HepG2 (cell line): ENCODE data around the gene AGPAT2. TPM values are rescaled to one million over a fixed set of nuclear protein-coding genes. Genes with fewer than 3 reads are reported as not detected.

Experiments
- ATAC-seq: fragments of 200-7000 bp; cut with Tn5 transposase; 3 replicates; pipeline ENCODE4 v1.9.1; 2020; ENCODE audit warnings: mild to moderate bottlenecking, moderate library complexity
- BruUV-seq: library from RNA; stranded (reverse); fragments of 400-500 nt; replicated peaks from 2 replicates; lab custom pipeline; 2021; lab: Mats Ljungman, UMichigan
- CTCF ChIA-PET: fragments of 300-600 bp; formaldehyde crosslinking; extraction: SDS; loops from one replicate; lab custom pipeline; 2021; ENCODE audit warnings: low total read pairs, inconsistent platforms, low intra/inter-chr PET ratio; lab: Yijun Ruan, JAX
- POLR2A ChIA-PET: fragments of 350-600 bp; sonication (Branson Sonifier 250); formaldehyde crosslinking; loops from one replicate; lab custom pipeline; 2020; ENCODE audit warnings: antibody characterized with exemption, inconsistent platforms; lab: Yijun Ruan, JAX
- DNase-seq: peaks from one replicate; pipeline ENCODE4 v3.0.0-alpha.2; 2015; ENCODE audit warnings: low spot score
- FAIRE-seq: peaks from 3 replicates; lab custom pipeline; 2011; peaks lifted over from hg19 to GRCh38; lab: Jason Lieb, UNC
- H2AFZ ChIP-seq: one replicate; pipeline ENCODE4 v1.6.1; 2011; ENCODE audit warnings: low read length, inconsistent platforms
- H3K27ac ChIP-seq: fragments of 300-600 bp; 3 replicates; pipeline ENCODE4 v1.8.0; 2011; ENCODE audit warnings: mixed run types, mild to moderate bottlenecking, mixed read lengths, low read length, inconsistent platforms; ENCODE audit not compliant: insufficient read depth; ENCODE audit errors: extremely low read length
- H3K27me3 ChIP-seq, 2 experiments: fragments of 200-600 bp in 1 of 2; 2 replicates in 1 of 2; 3 replicates in 1 of 2; pipeline versions ENCODE4 v1.6.0 to v1.8.0; 2011; ENCODE audit warnings: low read length in 2 of 2, mild to moderate bottlenecking in 2 of 2, moderate library complexity in 2 of 2, inconsistent platforms in 1 of 2; ENCODE audit not compliant: insufficient read depth in 2 of 2, control insufficient read depth in 1 of 2
- H3K36me3 ChIP-seq, 2 experiments: fragments of 200-600 bp in 1 of 2; replicated peaks in 1 of 2; 2 replicates in 1 of 2; 3 replicates in 1 of 2; pipeline versions ENCODE4 v1.5.1 to v1.8.0; 2011; ENCODE audit warnings: low read length in 2 of 2, inconsistent platforms in 1 of 2; ENCODE audit not compliant: insufficient read depth in 2 of 2, control insufficient read depth in 1 of 2
- H3K4me1 ChIP-seq: 2 replicates; pipeline ENCODE4 v1.5.1; 2012; ENCODE audit warnings: low read length, inconsistent platforms; ENCODE audit not compliant: insufficient read depth
- H3K4me2 ChIP-seq: 2 replicates; pipeline ENCODE4 v1.6.0; 2011; ENCODE audit warnings: low read depth, low read length, inconsistent platforms
- H3K4me3 ChIP-seq, 3 experiments: fragments of 200-600 bp in 1 of 3; sonication (generic), shearing (Covaris generic) in 1 of 3; replicated peaks in 1 of 3; 2 replicates each; pipeline ENCODE4 v1.5.1; 2011 to 2016; ENCODE audit warnings: low read length in 3 of 3, inconsistent platforms in 2 of 3, low read depth in 2 of 3, mild to moderate bottlenecking in 2 of 3, control low read depth in 1 of 3, mixed read lengths in 1 of 3; ENCODE audit not compliant: insufficient read depth in 1 of 3
- H3K79me2 ChIP-seq: one replicate; pipeline ENCODE4 v1.6.1; 2011; ENCODE audit warnings: low read length, inconsistent platforms; ENCODE audit not compliant: insufficient read depth
- H3K9ac ChIP-seq: 2 replicates; pipeline ENCODE4 v1.6.0; 2011; ENCODE audit warnings: mild to moderate bottlenecking, low read depth, low read length, inconsistent platforms; ENCODE audit not compliant: insufficient read depth
- H3K9me3 ChIP-seq: 2 replicates; pipeline ENCODE4 v1.5.1; 2012; ENCODE audit warnings: mild to moderate bottlenecking, low read length
- H4K20me1 ChIP-seq: 2 replicates; pipeline ENCODE4 v1.6.0; 2011; ENCODE audit warnings: inconsistent platforms, mild to moderate bottlenecking, low read length, moderate library complexity; ENCODE audit not compliant: insufficient read depth
- GABPB1 ChIP-seq: IDR thresholded peaks from 2 replicates; pipeline ENCODE4 v1.6.1; 2016; ENCODE audit warnings: mild to moderate bottlenecking, missing genetic modification reagents, moderate library complexity, missing compliant biosample characterization
- HNF4A ChIP-seq: sonication (generic); formaldehyde crosslinking; IDR thresholded peaks from 2 replicates; pipeline ENCODE4 v1.4.0; 2020; ENCODE audit warnings: missing genetic modification reagents
- NFYB ChIP-seq: sonication (generic); formaldehyde crosslinking; IDR thresholded peaks from 2 replicates; pipeline ENCODE4 v1.4.0; 2020; ENCODE audit warnings: missing genetic modification reagents
- NRL ChIP-seq: sonication (generic); formaldehyde crosslinking; IDR thresholded peaks from 2 replicates; pipeline ENCODE4 v1.5.0; 2020; ENCODE audit warnings: missing genetic modification reagents, mild to moderate bottlenecking, moderate library complexity, borderline replicate concordance
- RAD51 ChIP-seq: fragments of 450-650 bp; IDR thresholded peaks from 2 replicates; pipeline ENCODE4 v1.6.1; 2016; ENCODE audit warnings: borderline replicate concordance
- SRSF9 ChIP-seq: fragments of 200-400 bp; formaldehyde crosslinking; IDR thresholded peaks from 2 replicates; pipeline ENCODE4 v1.6.1; 2018; ENCODE audit warnings: borderline replicate concordance, mild to moderate bottlenecking, low read depth, low read length; ENCODE audit not compliant: insufficient read depth, poor library complexity, severe bottlenecking
- TGIF2 ChIP-seq: IDR thresholded peaks from 2 replicates; pipeline ENCODE4 v1.6.1; 2016; ENCODE audit warnings: control low read depth, missing compliant biosample characterization
- ZBTB44 ChIP-seq: sonication (generic); formaldehyde crosslinking; IDR thresholded peaks from 2 replicates; pipeline ENCODE4 v1.4.0; 2020; ENCODE audit warnings: missing genetic modification reagents
- ZFAT ChIP-seq: sonication (generic); formaldehyde crosslinking; conservative IDR thresholded peaks from 2 replicates; pipeline ENCODE4 v1.8.1; 2023; ENCODE audit warnings: missing genetic modification reagents, inconsistent platforms
- ZIK1 ChIP-seq: sonication (generic); formaldehyde crosslinking; IDR thresholded peaks from 2 replicates; pipeline ENCODE4 v1.5.0; 2020; ENCODE audit warnings: mild to moderate bottlenecking, low read depth, missing genetic modification reagents, borderline replicate concordance
- ZNF232 ChIP-seq: sonication (generic); formaldehyde crosslinking; IDR thresholded peaks from 2 replicates; pipeline ENCODE4 v1.4.0; 2020; ENCODE audit warnings: missing genetic modification reagents, borderline replicate concordance
- ZNF337 ChIP-seq: sonication (generic); formaldehyde crosslinking; IDR thresholded peaks from 2 replicates; pipeline ENCODE4 v1.5.1; 2020; ENCODE audit warnings: missing genetic modification reagents, low read depth, mild to moderate bottlenecking, borderline replicate concordance
- ZNF629 ChIP-seq: sonication (generic); formaldehyde crosslinking; conservative IDR thresholded peaks from 2 replicates; pipeline ENCODE4 v1.5.0; 2020; ENCODE audit warnings: missing genetic modification reagents
- ZSCAN22 ChIP-seq: sonication (generic); formaldehyde crosslinking; IDR thresholded peaks from 2 replicates; pipeline ENCODE4 v1.4.0; 2020; ENCODE audit warnings: mild to moderate bottlenecking, missing genetic modification reagents
- WGBS: methylation state at CpG from one replicate; pipeline ENCODE4 v1.1.6; 2017; ENCODE audit warnings: low lambda C conversion rate; 5-methylcytosine and 5-hydroxymethylcytosine counted together
- in situ Hi-C: cut with HindIII; loops from 2 replicates; pipeline ENCODE4 v1.10.0; 2017; ENCODE audit warnings: low pct_unique_long_range_greater_than_20kb; ENCODE audit not compliant: extremely low pct_ligation_motif_present
- intact Hi-C: fragments of 100-400 bp; cut with micrococcal nuclease; formaldehyde crosslinking; loops from one replicate; pipeline ENCODE4 v1.10.0; 2022; ENCODE audit not compliant: unreplicated experiment
- polyA plus RNA-seq, 8 experiments: library from polyadenylated mRNA; depleted of rRNA in 3 of 8; stranded (reverse) in 7 of 8; unstranded in 1 of 8; fragments of >200 nt; fragmentation: Illumina TruSeq in 4 of 8; extraction: Trizol in 4 of 8; gene quantifications; 2 replicates each; pipeline versions ENCODE4 v1.2.1 to v1.2.3, GENCODE V29; 2011 to 2016; ENCODE audit warnings: low read depth in 4 of 8, missing spikeins in 1 of 8, mixed read lengths in 1 of 8; ENCODE audit not compliant: insufficient read depth in 1 of 8
- total RNA-seq, 5 experiments: library from RNA; depleted of rRNA; stranded (reverse); fragments of >200 nt; fragmentation: Illumina TruSeq; extraction: Trizol; gene quantifications; 2 replicates each; pipeline ENCODE4 v1.2.3, GENCODE V29; 2016; ENCODE audit warnings: low read depth in 1 of 5
- TF ChIP-seq, protein P1 (sequence below): sonication (generic); formaldehyde crosslinking; IDR thresholded peaks from 2 replicates; pipeline ENCODE4 v1.4.0; 2020; ENCODE audit warnings: missing genetic modification reagents
- TF ChIP-seq, protein P2 (sequence below): sonication (generic); formaldehyde crosslinking; IDR thresholded peaks from 2 replicates; pipeline ENCODE4 v1.5.1; 2020; ENCODE audit warnings: mild to moderate bottlenecking, missing genetic modification reagents, moderate library complexity

AGPAT2 gene
- total and polyA plus RNA-seq, 2 of the 13 experiments (the other 11 are each of a cell fraction or from before 2014, with no cell fraction given): 3.9 to 25.8 TPM

- H3K36me3 ChIP-seq: no peaks in the 10 kb centered on the region
- H3K27ac ChIP-seq: no peak overlapping the region
- FAIRE-seq (no peak), ATAC-seq (no peak), DNase-seq (no peak)
- POLR2A ChIA-PET: no interaction called here
- H3K4me2 ChIP-seq: no peak overlapping the region
- CTCF ChIA-PET: no interaction called here
- no peak overlapping the region for H3K9ac ChIP-seq
- peaks cover 2 to 14% of the 10 kb centered on the region in 2 experiments; a peak in 3 of 5 replicates for H3K27me3 ChIP-seq
- in situ Hi-C loops (no loop called here), intact Hi-C loops (no loop called here)
- no peak overlapping the region for H2AFZ ChIP-seq
- H3K79me2 ChIP-seq: no peaks in the 10 kb centered on the region
- H3K4me3 ChIP-seq: no peak overlapping the region
- H3K4me1 ChIP-seq: peaks cover 53% of the 10 kb centered on the region
- H4K20me1 ChIP-seq: no peaks in the 10 kb centered on the region
- H3K9me3 ChIP-seq: no peaks in the 10 kb centered on the region
- WGBS: 84% methylated on average over 17 of the region's 17 CpGs
- no TSS peak for BruUV-seq
- TF ChIP-seq HNF4A (CRISPR knock-in tag) (no peak), ZNF337 (CRISPR knock-in tag) (no peak), RAD51 (no peak), NFYB (CRISPR knock-in tag) (no peak), ZIK1 (CRISPR knock-in tag) (no peak), ZNF629 (CRISPR knock-in tag) (peak; percentile 43; the same call in 1 of the 2 replicates), TGIF2 (CRISPR knock-in tag) (no peak), GABPB1 (no peak), ZFAT (CRISPR knock-in tag) (no peak), ZSCAN22 (CRISPR knock-in tag) (no peak), ZNF232 (CRISPR knock-in tag) (no peak), SRSF9 (no peak), ZBTB44 (CRISPR knock-in tag) (no peak), NRL (CRISPR knock-in tag) (no peak)
- TF ChIP-seq, protein P1, sequence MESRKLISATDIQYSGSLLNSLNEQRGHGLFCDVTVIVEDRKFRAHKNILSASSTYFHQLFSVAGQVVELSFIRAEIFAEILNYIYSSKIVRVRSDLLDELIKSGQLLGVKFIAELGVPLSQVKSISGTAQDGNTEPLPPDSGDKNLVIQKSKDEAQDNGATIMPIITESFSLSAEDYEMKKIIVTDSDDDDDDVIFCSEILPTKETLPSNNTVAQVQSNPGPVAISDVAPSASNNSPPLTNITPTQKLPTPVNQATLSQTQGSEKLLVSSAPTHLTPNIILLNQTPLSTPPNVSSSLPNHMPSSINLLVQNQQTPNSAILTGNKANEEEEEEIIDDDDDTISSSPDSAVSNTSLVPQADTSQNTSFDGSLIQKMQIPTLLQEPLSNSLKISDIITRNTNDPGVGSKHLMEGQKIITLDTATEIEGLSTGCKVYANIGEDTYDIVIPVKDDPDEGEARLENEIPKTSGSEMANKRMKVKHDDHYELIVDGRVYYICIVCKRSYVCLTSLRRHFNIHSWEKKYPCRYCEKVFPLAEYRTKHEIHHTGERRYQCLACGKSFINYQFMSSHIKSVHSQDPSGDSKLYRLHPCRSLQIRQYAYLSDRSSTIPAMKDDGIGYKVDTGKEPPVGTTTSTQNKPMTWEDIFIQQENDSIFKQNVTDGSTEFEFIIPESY (CRISPR knock-in tag): peak; percentile 40; the same call in 1 of the 2 replicates
- TF ChIP-seq, protein P2, sequence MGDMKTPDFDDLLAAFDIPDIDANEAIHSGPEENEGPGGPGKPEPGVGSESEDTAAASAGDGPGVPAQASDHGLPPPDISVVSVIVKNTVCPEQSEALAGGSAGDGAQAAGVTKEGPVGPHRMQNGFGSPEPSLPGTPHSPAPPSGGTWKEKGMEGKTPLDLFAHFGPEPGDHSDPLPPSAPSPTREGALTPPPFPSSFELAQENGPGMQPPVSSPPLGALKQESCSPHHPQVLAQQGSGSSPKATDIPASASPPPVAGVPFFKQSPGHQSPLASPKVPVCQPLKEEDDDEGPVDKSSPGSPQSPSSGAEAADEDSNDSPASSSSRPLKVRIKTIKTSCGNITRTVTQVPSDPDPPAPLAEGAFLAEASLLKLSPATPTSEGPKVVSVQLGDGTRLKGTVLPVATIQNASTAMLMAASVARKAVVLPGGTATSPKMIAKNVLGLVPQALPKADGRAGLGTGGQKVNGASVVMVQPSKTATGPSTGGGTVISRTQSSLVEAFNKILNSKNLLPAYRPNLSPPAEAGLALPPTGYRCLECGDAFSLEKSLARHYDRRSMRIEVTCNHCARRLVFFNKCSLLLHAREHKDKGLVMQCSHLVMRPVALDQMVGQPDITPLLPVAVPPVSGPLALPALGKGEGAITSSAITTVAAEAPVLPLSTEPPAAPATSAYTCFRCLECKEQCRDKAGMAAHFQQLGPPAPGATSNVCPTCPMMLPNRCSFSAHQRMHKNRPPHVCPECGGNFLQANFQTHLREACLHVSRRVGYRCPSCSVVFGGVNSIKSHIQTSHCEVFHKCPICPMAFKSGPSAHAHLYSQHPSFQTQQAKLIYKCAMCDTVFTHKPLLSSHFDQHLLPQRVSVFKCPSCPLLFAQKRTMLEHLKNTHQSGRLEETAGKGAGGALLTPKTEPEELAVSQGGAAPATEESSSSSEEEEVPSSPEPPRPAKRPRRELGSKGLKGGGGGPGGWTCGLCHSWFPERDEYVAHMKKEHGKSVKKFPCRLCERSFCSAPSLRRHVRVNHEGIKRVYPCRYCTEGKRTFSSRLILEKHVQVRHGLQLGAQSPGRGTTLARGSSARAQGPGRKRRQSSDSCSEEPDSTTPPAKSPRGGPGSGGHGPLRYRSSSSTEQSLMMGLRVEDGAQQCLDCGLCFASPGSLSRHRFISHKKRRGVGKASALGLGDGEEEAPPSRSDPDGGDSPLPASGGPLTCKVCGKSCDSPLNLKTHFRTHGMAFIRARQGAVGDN (CRISPR knock-in tag): peak; percentile 21; the same call in 1 of the 2 replicates
Measured at GRCh38 chr9:136681029-136681428, 6.2 kb downstream of the AGPAT2 start.
